Parathyroid adenoma (tissue), 2 donors: Measurements from ENCODE around the gene GRIK4.
A peak's percentile ranks its signal among the peaks of the same experiment; 100 is the strongest.

ENCODE experiments used
- H2AFZ ChIP-seq: fragments of 300-600 bp; sonication (generic); one replicate; pipeline ENCODE4 v1.7.0; 2017; ENCODE audit warnings: antibody characterized with exemption, mild to moderate bottlenecking
- H3K27ac ChIP-seq: fragments of 300-600 bp; sonication (generic); one replicate; pipeline ENCODE4 v1.7.0; 2017
- H3K27me3 ChIP-seq: fragments of 300-600 bp; sonication (generic); one replicate; pipeline ENCODE4 v1.7.0; 2017; ENCODE audit warnings: low read length; ENCODE audit not compliant: control insufficient read depth, insufficient read depth
- H3K36me3 ChIP-seq: fragments of 300-600 bp; sonication (generic); one replicate; pipeline ENCODE4 v1.7.0; 2017; ENCODE audit warnings: low read length; ENCODE audit not compliant: control insufficient read depth, insufficient read depth
- H3K4me1 ChIP-seq: fragments of 300-600 bp; sonication (generic); one replicate; pipeline ENCODE4 v1.7.0; 2017; ENCODE audit warnings: control low read depth
- H3K4me2 ChIP-seq: fragments of 300-600 bp; sonication (generic); one replicate; pipeline ENCODE4 v1.7.0; 2017; ENCODE audit warnings: low read length
- H3K4me3 ChIP-seq: fragments of 300-600 bp; sonication (generic); one replicate; pipeline ENCODE4 v1.7.0; 2017; ENCODE audit warnings: low read depth, low read length
- H3K79me2 ChIP-seq: fragments of 300-600 bp; sonication (generic); one replicate; pipeline ENCODE4 v1.7.0; 2017; ENCODE audit warnings: control low read depth
- H3K9ac ChIP-seq: fragments of 300-600 bp; sonication (generic); one replicate; pipeline ENCODE4 v1.7.0; 2017; ENCODE audit warnings: mild to moderate bottlenecking
- H3K9me3 ChIP-seq: fragments of 300-600 bp; sonication (generic); one replicate; pipeline ENCODE4 v1.7.0; 2017; ENCODE audit warnings: low read length; ENCODE audit not compliant: control insufficient read depth
- CTCF ChIP-seq: fragments of 300-600 bp; sonication (generic); IDR thresholded peaks from one replicate; pipeline ENCODE4 v1.7.0; 2017; ENCODE audit warnings: antibody characterized with exemption, mild to moderate bottlenecking
- donor health status: primary hyperparathyroidism.

The GRIK4 gene

GRCh38 chr11:120952461-120953434 lies 441.2 kb downstream of the GRIK4 start:
- H3K4me1 ChIP-seq: no peaks in the 10 kb centered on the region
- H3K9ac ChIP-seq: no peak overlapping the region
- H3K4me3 ChIP-seq: no peak overlapping the region
- H3K27ac ChIP-seq: no peak overlapping the region
- no peaks in the 10 kb centered on the region for H3K36me3 ChIP-seq
- H3K4me2 ChIP-seq: peak overlapping the region; percentile 14
- peak; percentile 74 for TF ChIP-seq CTCF
- H2AFZ ChIP-seq: peak overlapping the region; percentile 66
- H3K9me3 ChIP-seq: no peaks in the 10 kb centered on the region
- no peaks in the 10 kb centered on the region for H3K79me2 ChIP-seq
- no peaks in the 10 kb centered on the region for H3K27me3 ChIP-seq

- H3K4me1 ChIP-seq: no peaks in the 10 kb centered on the region
- H2AFZ ChIP-seq: no peak overlapping the region
- no peak overlapping the region for H3K4me2 ChIP-seq
- H3K4me3 ChIP-seq: no peak overlapping the region
- H3K79me2 ChIP-seq: no peaks in the 10 kb centered on the region
- TF ChIP-seq CTCF: no peak
- no peaks in the 10 kb centered on the region for H3K9me3 ChIP-seq
- H3K27me3 ChIP-seq: no peaks in the 10 kb centered on the region
- H3K36me3 ChIP-seq: no peaks in the 10 kb centered on the region
- no peak overlapping the region for H3K9ac ChIP-seq
- no peak overlapping the region for H3K27ac ChIP-seq
These were observed 442.8 kb downstream of the GRIK4 start for GRCh38 chr11:120954381-120954780.

- H3K9ac ChIP-seq: no peak overlapping the region
- H3K36me3 ChIP-seq: no peaks in the 10 kb centered on the region
- TF ChIP-seq CTCF: no peak
- H3K4me2 ChIP-seq: no peak overlapping the region
- H3K4me1 ChIP-seq: no peaks in the 10 kb centered on the region
- no peak overlapping the region for H2AFZ ChIP-seq
- no peaks in the 10 kb centered on the region for H3K9me3 ChIP-seq
- no peaks in the 10 kb centered on the region for H3K27me3 ChIP-seq
- no peaks in the 10 kb centered on the region for H3K79me2 ChIP-seq
- no peak overlapping the region for H3K27ac ChIP-seq
- no peak overlapping the region for H3K4me3 ChIP-seq
These were observed 445.4 kb downstream of the GRIK4 start for GRCh38 chr11:120956710-120957495.

- H2AFZ ChIP-seq: no peak overlapping the region
- TF ChIP-seq CTCF: no peak
- H3K4me1 ChIP-seq: no peaks in the 10 kb centered on the region
- no peak overlapping the region for H3K27ac ChIP-seq
- no peaks in the 10 kb centered on the region for H3K27me3 ChIP-seq
- H3K9ac ChIP-seq: no peak overlapping the region
- no peak overlapping the region for H3K4me3 ChIP-seq
- H3K79me2 ChIP-seq: no peaks in the 10 kb centered on the region
- H3K4me2 ChIP-seq: no peak overlapping the region
- no peaks in the 10 kb centered on the region for H3K36me3 ChIP-seq
- H3K9me3 ChIP-seq: no peaks in the 10 kb centered on the region
These were observed 446.6 kb downstream of the GRIK4 start for GRCh38 chr11:120958185-120958584.
